ENCODE results near the gene PTPRH.

GRCh38 chr19:55249841-55250240, 40.5 kb upstream of the PTPRH start:
- TF ChIP-seq POLR2A (IDR thresholded peaks at IDR 0.05; ENCODE audit: low read length), result no peak
- no peak for TF ChIP-seq GATA1 (IDR thresholded peaks at IDR 0.05; ENCODE audit: low read depth, low read length)
